Measurements from ENCODE around the gene SLC7A9.
"Not testable (repeated sequence)": the region's sequence is repeated elsewhere in the genome, so short reads cannot be mapped to it uniquely, and the experiment has no call there.

The SLC7A9 gene

GRCh38 chr19:32802840-32803239 is 66.7 kb downstream of the SLC7A9 start:
- no peak for DNase-seq (ENCODE audit: low read depth in 2 of 3, low spot score in 2 of 3)

- DNase-seq (ENCODE audit: low read depth in 2 of 3, low spot score in 2 of 3) = no peak
Observed at GRCh38 chr19:32800754-32801153, 68.8 kb downstream of the SLC7A9 start.

GRCh38 chr19:32800191-32800590 is 69.4 kb downstream of the SLC7A9 start:
- DNase-seq (ENCODE audit: low read depth in 2 of 3, low spot score in 2 of 3) = no peak

GRCh38 chr19:32798201-32798600 is 71.4 kb downstream of the SLC7A9 start:
- DNase-seq (ENCODE audit: low read depth in 2 of 3, low spot score in 2 of 3) = no peak

GRCh38 chr19:32789429-32789828 is 80.1 kb downstream of the SLC7A9 start:
- DNase-seq (ENCODE audit: low read depth in 2 of 3, low spot score in 2 of 3) = no peak

- DNase-seq (ENCODE audit: low read depth in 2 of 3, low spot score in 2 of 3) = not testable (repeated sequence)
Observed at GRCh38 chr19:32787895-32788294, 81.7 kb downstream of the SLC7A9 start.

- not testable (repeated sequence) for DNase-seq (ENCODE audit: low read depth in 2 of 3, low spot score in 2 of 3)
Observed at GRCh38 chr19:32787161-32787813, 82.3 kb downstream of the SLC7A9 start.

- DNase-seq (ENCODE audit: low read depth in 2 of 3, low spot score in 2 of 3) = not testable (repeated sequence)
Observed at GRCh38 chr19:32782089-32782488, 87.5 kb downstream of the SLC7A9 start.

GRCh38 chr19:32781280-32781679 is 88.3 kb downstream of the SLC7A9 start:
- no peak for DNase-seq (ENCODE audit: low read depth in 2 of 3, low spot score in 2 of 3)
